Measurements from ENCODE around the gene SCAF1.
A peak's percentile ranks its signal among the peaks of the same experiment; 100 is the strongest.

Gene SCAF1

DNA sequence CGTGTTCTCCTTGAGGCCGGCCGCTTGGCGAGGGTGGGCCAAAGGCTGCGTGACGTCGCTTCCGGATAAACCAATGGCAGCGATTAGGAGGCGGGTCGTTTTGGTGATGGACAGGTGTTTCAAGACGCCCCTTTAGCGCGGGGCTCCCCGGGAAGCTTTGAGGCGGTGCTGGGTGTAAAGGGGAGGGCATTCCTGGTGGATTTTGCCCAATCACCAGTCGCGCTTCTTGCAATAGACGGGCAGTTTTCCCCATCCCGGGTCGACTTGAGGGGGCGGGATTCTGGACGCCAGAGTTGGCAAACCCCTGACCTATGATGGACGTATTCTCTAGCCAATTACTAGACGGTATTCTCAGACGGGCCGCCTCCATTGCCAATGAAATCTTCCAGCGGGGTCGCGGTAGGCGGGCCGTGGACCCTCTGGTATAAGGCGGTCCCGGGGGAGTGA lies 34.8 kb downstream of the SCAF1 start:
- Histone ChIP-seq H3K4me1 (peaks cover 28% of the 10 kb centered on the region), H3K27me3 (ENCODE audit: low read depth) (no peaks in the 10 kb centered on the region), H3K9me3 (no peaks in the 10 kb centered on the region), H3K36me3 (replicated peaks) (peaks cover 12% of the 10 kb centered on the region), H3K4me3 (peak overlapping the region; percentile 96)
- DNase-seq (ENCODE audit: low spot score in 2 of 2) = peak; percentile 97 to 100
- in situ Hi-C loops (cut with MboI; ENCODE audit: low sequenced_read_pairs) = loop anchor here (10.0 kb wide), 1 partner anchor 82 kb away; the partner anchor contains the start of gene PRR12

DNA sequence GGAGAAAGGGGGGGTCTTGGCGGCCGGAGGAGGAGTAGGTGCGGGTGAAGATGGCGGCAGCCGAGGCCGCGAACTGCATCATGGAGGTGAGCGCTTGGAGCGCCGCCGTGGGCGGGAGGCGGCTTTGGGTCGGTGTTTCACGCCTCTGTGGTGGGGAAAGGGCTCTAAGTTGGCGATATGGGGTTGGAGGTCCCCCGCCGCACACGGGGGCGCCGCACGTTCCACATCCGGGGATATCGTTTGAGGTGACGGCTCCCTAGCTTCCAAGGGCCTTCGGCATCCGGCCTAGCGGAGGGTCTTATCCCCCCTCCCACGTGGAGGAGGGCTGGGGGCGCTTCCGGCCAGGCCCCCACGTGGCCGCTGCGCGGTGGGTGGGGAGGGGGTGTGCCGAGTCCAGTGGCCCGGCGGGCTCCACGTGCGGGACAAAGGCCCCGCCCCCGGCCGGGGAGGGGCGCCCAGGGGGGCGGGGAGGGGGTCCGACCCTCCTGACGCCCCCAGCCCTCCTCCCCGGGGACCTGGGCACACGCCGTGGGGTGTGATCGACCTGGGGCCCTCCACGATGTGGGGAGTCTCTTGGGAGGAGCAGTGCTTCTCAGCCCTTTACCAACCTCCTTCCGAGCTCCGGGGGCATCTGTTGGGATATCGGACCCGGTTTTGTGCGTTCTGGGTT lies 35.4 kb downstream of the SCAF1 start, which contains the start of gene PRMT1:
PRMT1 (plus strand) TSS at position 41 of the 670 bp plus-strand sequence; CDS start at position 51, 10 bp downstream.
- peak in 1 of 2 experiments; percentile 76 for DNase-seq (ENCODE audit: low spot score in 2 of 2)
- Histone ChIP-seq H3K4me3 (peak within 1 kb of the TSS; percentile 96), H3K4me1 (peaks cover 23% of the 10 kb centered on the region), H3K9me3 (no peaks in the 10 kb centered on the region), H3K27me3 (ENCODE audit: low read depth) (no peaks in the 10 kb centered on the region), H3K36me3 (replicated peaks) (peaks cover 16% of the 10 kb centered on the region)
- in situ Hi-C loops (cut with MboI; ENCODE audit: low sequenced_read_pairs) = loop anchor here (10.0 kb wide), 1 partner anchor 83 kb away; the partner anchor contains the start of gene PRR12

- peaks cover 23% of the 10 kb centered on the region for H3K36me3 ChIP-seq (replicated peaks)
Observed at GRCh38 chr19:49677901-49678674, 36.1 kb downstream of the SCAF1 start.

GRCh38 chr19:49678985-49679770 lies 37.2 kb downstream of the SCAF1 start:
- H3K9me3 ChIP-seq = no peaks in the 10 kb centered on the region
- H3K27me3 ChIP-seq (ENCODE audit: low read depth) = no peaks in the 10 kb centered on the region
- in situ Hi-C loops (cut with MboI; ENCODE audit: low sequenced_read_pairs) = loop anchor here (10.0 kb wide), 1 partner anchor 84 kb away; the partner anchor contains the start of gene PRR12
- peak overlapping the region; percentile 96; the same call in 1 of the 2 replicates for H3K4me3 ChIP-seq
- DNase-seq (ENCODE audit: low spot score in 2 of 2) = no peak
- peaks cover 32% of the 10 kb centered on the region for H3K36me3 ChIP-seq (replicated peaks)
- H3K4me1 ChIP-seq = peaks cover 23% of the 10 kb centered on the region

More at GRCh38 chr19:49677901-49678674, 36.1 kb downstream of the SCAF1 start:
- Histone ChIP-seq H3K4me3 (peak overlapping the region; percentile 96), H3K4me1 (peaks cover 23% of the 10 kb centered on the region), H3K27me3 (ENCODE audit: low read depth) (no peaks in the 10 kb centered on the region), H3K9me3 (no peaks in the 10 kb centered on the region)
- DNase-seq (ENCODE audit: low spot score in 2 of 2) = peak; percentile 68 to 92
- in situ Hi-C loops (cut with MboI; ENCODE audit: low sequenced_read_pairs) = loop anchor here (10.0 kb wide), 1 partner anchor 83 kb away; the partner anchor contains the start of gene PRR12

GRCh38 chr19:49679771-49680413 lies 37.9 kb downstream of the SCAF1 start:
- H3K4me1 ChIP-seq = peaks cover 23% of the 10 kb centered on the region
- H3K27me3 ChIP-seq (ENCODE audit: low read depth) = no peaks in the 10 kb centered on the region
- H3K9me3 ChIP-seq = no peaks in the 10 kb centered on the region
- peaks cover 39% of the 10 kb centered on the region for H3K36me3 ChIP-seq (replicated peaks)
- no peak overlapping the region for H3K4me3 ChIP-seq
- in situ Hi-C loops (cut with MboI; ENCODE audit: low sequenced_read_pairs) = loop anchor here (5.0 to 10.0 kb wide), 2 partner anchors 85 to 183 kb away; partner anchors contain the start of genes PRR12 and RPS11
- DNase-seq (ENCODE audit: low spot score in 2 of 2) = no peak

GRCh38 chr19:49680421-49681351 lies 38.7 kb downstream of the SCAF1 start:
- Histone ChIP-seq H3K4me3 (no peak overlapping the region), H3K4me1 (peaks cover 23% of the 10 kb centered on the region), H3K9me3 (no peaks in the 10 kb centered on the region), H3K27me3 (ENCODE audit: low read depth) (no peaks in the 10 kb centered on the region), H3K36me3 (replicated peaks) (peaks cover 45% of the 10 kb centered on the region)
- in situ Hi-C loops (cut with MboI; ENCODE audit: low sequenced_read_pairs) = loop anchor here (5.0 kb wide), 1 partner anchor 183 kb away; the partner anchor contains the start of gene RPS11
- peak; percentile 82 to 97 for DNase-seq (ENCODE audit: low spot score in 2 of 2)

GRCh38 chr19:49681830-49682229 lies 39.8 kb downstream of the SCAF1 start:
- peaks cover 18% of the 10 kb centered on the region for H3K4me1 ChIP-seq
- no peaks in the 10 kb centered on the region for H3K9me3 ChIP-seq
- in situ Hi-C loops (cut with MboI; ENCODE audit: low sequenced_read_pairs) = loop anchor here (5.0 kb wide), 1 partner anchor 185 kb away; the partner anchor contains the start of gene RPS11
- no peak for DNase-seq (ENCODE audit: low spot score in 2 of 2)
- no peak overlapping the region for H3K4me3 ChIP-seq
- no peaks in the 10 kb centered on the region for H3K27me3 ChIP-seq (ENCODE audit: low read depth)
- H3K36me3 ChIP-seq (replicated peaks) = peaks cover 53% of the 10 kb centered on the region

DNA sequence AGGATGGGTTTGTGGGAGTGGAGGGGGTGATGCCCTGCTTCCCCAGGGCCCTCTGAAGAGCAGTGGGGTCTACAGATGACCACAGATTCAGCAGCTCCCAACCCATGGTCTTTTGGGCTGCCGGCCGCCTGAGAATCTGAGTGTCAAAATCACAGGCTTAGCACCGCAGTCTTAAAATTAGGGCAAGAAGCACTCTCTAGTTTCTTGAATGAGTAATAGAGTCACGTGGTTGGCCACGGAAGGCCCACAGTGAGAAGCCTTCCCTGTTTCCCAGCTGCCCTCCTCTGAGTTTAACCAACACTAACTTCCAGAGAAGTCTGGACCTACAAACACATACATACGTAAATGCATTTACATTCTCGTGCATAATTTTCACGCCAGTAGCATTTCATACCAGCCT lies 40.3 kb downstream of the SCAF1 start:
- H3K27me3 ChIP-seq (ENCODE audit: low read depth) = no peaks in the 10 kb centered on the region
- no peaks in the 10 kb centered on the region for H3K9me3 ChIP-seq
- no peak overlapping the region for H3K4me3 ChIP-seq
- H3K4me1 ChIP-seq = peaks cover 18% of the 10 kb centered on the region
- in situ Hi-C loops (cut with MboI; ENCODE audit: low sequenced_read_pairs) = loop anchor here (5.0 kb wide), 1 partner anchor 185 kb away; the partner anchor contains the start of gene RPS11
- peaks cover 53% of the 10 kb centered on the region for H3K36me3 ChIP-seq (replicated peaks)
- no peak for DNase-seq (ENCODE audit: low spot score in 2 of 2)

- Histone ChIP-seq H3K9me3 (no peaks in the 10 kb centered on the region), H3K4me3 (no peak overlapping the region), H3K36me3 (replicated peaks) (peaks cover 61% of the 10 kb centered on the region), H3K4me1 (peaks cover 16% of the 10 kb centered on the region), H3K27me3 (ENCODE audit: low read depth) (no peaks in the 10 kb centered on the region)
- DNase-seq (ENCODE audit: low spot score in 2 of 2) = no peak
- in situ Hi-C loops (cut with MboI; ENCODE audit: low sequenced_read_pairs) = loop anchor here (5.0 kb wide), 1 partner anchor 187 kb away; the partner anchor contains the start of gene RPS11
Observed at GRCh38 chr19:49683814-49684250, 41.8 kb downstream of the SCAF1 start.

DNA sequence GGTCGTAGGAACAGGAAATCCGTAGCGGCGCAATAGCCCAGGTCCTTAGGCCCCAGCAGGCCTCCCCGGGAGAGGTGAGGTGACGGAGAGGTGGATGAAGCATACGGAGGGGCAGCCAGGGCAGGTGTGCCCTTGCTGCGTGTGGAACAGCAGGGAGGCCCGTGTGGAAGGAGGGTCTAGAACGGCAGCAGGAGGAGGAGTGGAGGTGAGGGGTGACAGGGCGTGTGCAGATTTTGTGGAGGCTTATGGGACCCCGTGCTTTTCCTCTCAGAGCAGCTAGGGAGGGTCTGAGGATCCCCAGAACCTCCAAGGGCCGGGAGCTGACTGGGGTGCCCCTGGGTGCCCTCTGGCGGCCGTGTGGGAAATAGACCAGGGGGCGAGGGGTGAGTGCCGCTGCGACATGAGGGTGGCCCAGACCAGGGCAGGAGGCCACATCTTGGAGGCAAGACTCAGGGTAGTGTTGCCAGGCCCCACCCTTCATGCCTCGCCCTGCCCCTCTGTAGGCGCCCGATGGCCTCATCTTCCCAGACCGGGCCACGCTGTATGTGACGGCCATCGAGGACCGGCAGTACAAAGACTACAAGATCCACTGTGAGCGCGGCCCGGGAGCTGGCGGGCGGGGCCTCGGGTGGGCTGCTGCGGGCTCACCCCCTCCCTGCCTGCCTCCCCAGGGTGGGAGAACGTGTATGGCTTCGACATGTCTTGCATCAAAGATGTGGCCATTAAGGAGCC lies 42.4 kb downstream of the SCAF1 start:
- peak in 1 of 2 experiments; percentile 59 for DNase-seq (ENCODE audit: low spot score in 2 of 2)
- in situ Hi-C loops (cut with MboI; ENCODE audit: low sequenced_read_pairs) = loop anchor here (5.0 kb wide), 1 partner anchor 187 kb away; the partner anchor contains the start of gene RPS11
- no peak overlapping the region for H3K4me3 ChIP-seq
- no peaks in the 10 kb centered on the region for H3K9me3 ChIP-seq
- H3K4me1 ChIP-seq = peaks cover 11% of the 10 kb centered on the region
- H3K27me3 ChIP-seq (ENCODE audit: low read depth) = no peaks in the 10 kb centered on the region
- peaks cover 62% of the 10 kb centered on the region for H3K36me3 ChIP-seq (replicated peaks)

DNA sequence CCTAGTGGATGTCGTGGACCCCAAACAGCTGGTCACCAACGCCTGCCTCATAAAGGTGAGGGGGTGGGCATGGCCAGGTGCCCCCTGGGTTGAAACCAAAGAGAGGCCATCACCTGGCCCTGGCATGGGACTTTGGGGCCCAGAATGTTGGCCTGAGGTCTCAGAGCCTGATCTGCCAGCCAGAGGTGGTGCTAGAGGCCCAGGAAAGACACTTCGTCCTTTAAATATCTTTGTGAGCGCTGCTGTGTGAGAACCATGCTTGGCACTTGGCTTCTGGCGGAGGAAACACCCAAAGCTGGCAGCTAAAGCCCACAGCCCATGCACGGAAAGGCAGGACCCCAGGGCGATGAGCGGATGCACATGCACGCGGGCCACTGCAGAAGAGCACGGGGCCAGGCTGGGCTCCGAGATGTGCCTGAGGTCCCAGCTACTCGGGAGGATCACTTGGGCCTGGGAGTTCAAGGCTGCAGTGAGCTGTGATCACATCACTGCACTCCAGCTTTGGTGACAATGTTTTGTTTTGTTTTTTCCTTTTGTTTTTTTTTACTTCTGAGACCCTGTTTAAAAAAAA lies 43.1 kb downstream of the SCAF1 start:
- in situ Hi-C loops (cut with MboI; ENCODE audit: low sequenced_read_pairs) = loop anchor here (5.0 kb wide), 1 partner anchor 188 kb away; the partner anchor contains the start of gene RPS11
- peaks cover 5% of the 10 kb centered on the region for H3K4me1 ChIP-seq
- peaks cover 65% of the 10 kb centered on the region for H3K36me3 ChIP-seq (replicated peaks)
- H3K9me3 ChIP-seq = no peaks in the 10 kb centered on the region
- no peaks in the 10 kb centered on the region for H3K27me3 ChIP-seq (ENCODE audit: low read depth)
- H3K4me3 ChIP-seq = no peak overlapping the region
- no peak for DNase-seq (ENCODE audit: low spot score in 2 of 2)

Data from HAP-1 (cell line).